Fibroblast of mammary gland (primary cell): ENCODE data around the gene ENTPD7.

Source experiments
- DNase-seq: peaks from one replicate; pipeline ENCODE4 v3.0.0-alpha.2; 2010; ENCODE audit warnings: low read depth
- H3K4me3 ChIP-seq: 2 replicates; pipeline ENCODE4 v1.5.1; 2011; ENCODE audit warnings: low read depth, mild to moderate bottlenecking, low read length, moderate library complexity; ENCODE audit not compliant: control insufficient read depth
- CTCF ChIP-seq: conservative IDR thresholded peaks from 2 replicates; pipeline ENCODE4 v1.5.1; 2011; ENCODE audit warnings: low read depth, low read length, inconsistent platforms; ENCODE audit not compliant: control insufficient read depth, insufficient read depth

ENTPD7 gene

DNA sequence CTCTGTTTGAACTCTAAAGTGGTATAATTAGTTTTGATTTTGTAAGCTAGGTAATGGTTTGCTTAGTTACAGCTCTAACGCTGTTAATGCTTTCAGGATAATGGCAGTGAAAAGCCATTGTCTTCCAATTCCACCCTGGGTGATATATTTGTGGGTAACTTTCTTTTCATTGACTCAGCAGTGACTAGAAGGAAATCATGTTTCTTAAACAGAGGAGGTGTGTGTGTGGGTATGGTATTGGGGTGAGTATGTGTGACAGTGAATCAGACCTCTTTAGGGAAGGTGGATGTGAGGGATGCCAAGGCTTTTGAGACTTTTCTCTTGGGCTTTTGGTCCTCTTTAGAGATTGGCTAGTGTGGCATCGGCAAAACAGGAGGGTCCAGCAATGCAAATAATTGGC is 13.6 kb downstream of the ENTPD7 start:
- no peak for TF ChIP-seq CTCF
- H3K4me3 ChIP-seq: no peak overlapping the region
- DNase-seq: peak; percentile 30

DNA sequence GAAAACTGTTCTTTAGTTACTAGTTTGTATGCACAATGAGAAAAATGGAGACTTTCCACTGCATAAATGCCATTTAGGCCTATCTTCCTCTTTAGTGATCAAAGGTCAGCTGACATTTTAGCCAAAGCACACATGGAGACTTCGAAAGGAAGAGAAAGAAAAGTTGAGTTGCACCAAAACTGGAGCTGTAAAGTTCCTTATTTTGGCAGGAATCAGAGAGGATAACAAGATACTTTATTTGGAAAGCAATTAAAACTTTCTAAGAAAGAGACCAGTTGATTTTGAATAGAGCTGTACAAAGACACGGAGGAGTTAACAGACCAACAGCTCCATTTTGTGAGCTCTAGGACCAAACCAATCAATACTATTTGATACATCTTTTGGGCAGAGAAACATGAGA is 14.2 kb downstream of the ENTPD7 start:
- no peak overlapping the region for H3K4me3 ChIP-seq
- no peak for TF ChIP-seq CTCF
- no peak for DNase-seq

GRCh38 chr10:99674762-99675161 is 15.5 kb downstream of the ENTPD7 start:
- no peak for DNase-seq
- H3K4me3 ChIP-seq: no peak overlapping the region
- TF ChIP-seq CTCF: no peak

DNA sequence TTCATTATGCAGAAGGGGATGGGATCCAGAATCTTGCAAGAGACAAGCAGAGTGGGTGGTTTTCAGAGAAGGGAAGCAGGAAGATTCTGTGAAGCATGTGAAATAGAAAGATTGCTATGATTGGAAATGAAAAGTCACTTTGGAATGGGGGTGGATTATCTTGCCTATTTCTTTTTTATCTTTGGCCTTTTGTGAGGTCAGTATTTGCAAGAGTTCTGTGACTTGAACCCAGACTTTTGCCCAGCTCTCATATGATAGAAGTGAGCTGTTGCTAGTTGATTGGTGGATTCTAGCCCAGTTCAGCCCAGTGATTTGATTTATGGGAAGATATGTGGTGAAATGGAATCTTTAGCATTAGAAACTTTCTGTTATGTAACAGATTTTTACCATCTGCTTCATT is 17.1 kb downstream of the ENTPD7 start:
- TF ChIP-seq CTCF: no peak
- no peak overlapping the region for H3K4me3 ChIP-seq
- DNase-seq: peak; percentile 74

DNA sequence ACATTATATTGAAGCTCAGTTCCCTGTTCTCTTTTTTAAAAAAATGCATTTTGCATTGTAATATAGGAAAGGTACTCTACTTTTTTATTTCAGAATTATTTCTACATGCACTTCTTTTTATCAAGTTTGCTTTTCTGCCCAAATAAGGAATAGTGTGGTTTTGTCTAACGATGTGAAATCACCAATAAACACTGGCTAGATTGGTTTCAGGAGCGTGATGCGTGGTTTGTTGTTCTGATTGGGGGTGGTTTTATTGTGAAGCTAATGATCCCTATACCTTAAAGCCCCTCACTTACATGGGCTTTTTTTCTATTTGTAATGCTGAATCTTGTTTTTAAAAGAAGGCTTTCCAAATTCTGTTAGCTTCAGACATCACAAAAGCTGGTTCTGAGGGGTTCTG is 17.6 kb downstream of the ENTPD7 start:
- no peak overlapping the region for H3K4me3 ChIP-seq
- no peak for DNase-seq
- TF ChIP-seq CTCF: no peak

DNA sequence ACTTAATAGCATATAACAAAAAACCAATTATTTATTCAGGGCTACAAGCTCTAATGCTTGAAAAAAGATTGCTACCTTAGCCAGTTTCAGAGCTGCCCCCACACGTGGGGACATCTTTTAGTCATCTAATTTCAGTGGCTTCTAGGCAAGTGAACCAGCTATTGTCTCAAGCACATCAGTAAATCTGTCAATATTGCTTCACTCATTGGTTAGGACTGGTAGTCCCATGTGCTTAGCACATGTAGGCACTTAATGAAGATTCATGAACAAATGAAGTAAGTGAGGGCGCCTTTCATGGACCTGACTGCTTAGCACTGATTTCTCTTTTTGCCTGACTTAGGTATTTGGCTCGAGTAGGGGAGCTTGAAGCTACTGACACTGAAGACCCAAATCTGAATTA is 19.6 kb downstream of the ENTPD7 start:
- no peak for DNase-seq
- TF ChIP-seq CTCF: no peak
- no peak overlapping the region for H3K4me3 ChIP-seq

DNA sequence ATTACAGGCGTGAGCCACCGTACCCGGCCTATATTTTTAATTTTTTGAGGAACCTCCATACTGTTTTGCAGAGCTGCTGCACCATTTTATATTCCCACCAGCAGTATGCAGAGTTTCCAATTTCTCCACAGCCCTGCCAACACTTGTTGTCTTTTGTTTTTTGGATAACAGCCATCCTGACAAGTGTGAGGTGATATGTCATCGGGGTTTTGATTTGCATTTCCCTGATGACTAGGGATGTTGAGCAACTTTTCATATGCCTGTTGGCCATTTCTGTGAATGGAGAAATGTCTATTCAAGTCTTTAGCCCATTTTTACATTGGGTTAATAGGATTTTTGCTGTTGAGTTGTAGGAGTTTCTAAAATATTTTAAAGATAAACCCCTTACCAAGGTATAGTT is 22.2 kb downstream of the ENTPD7 start:
- H3K4me3 ChIP-seq: no peak overlapping the region
- peak; percentile 93 for DNase-seq
- no peak for TF ChIP-seq CTCF
